Astrocyte of the hippocampus (primary cell): Measurements from ENCODE around the gene SURF1.
"Not testable (repeated sequence)": the region's sequence is repeated elsewhere in the genome, so short reads cannot be mapped to it uniquely, and the experiment has no call there.

Experiments used
- DNase-seq: peaks from one replicate; pipeline ENCODE4 v3.0.0; 2011; ENCODE audit warnings: low read depth, low spot score

Gene SURF1

GRCh38 chr9:133323211-133323610, 33.1 kb downstream of the SURF1 start:
- no peak for DNase-seq

GRCh38 chr9:133322701-133323100, 33.6 kb downstream of the SURF1 start:
- DNase-seq = no peak

- DNase-seq = no peak
These were observed 34.8 kb downstream of the SURF1 start for GRCh38 chr9:133321411-133321935.

- no peak for DNase-seq
These were observed 35.8 kb downstream of the SURF1 start for GRCh38 chr9:133320421-133320881.

- not testable (repeated sequence) for DNase-seq
These were observed 38.7 kb downstream of the SURF1 start for GRCh38 chr9:133317551-133317950.

GRCh38 chr9:133315997-133316396, 40.3 kb downstream of the SURF1 start:
- DNase-seq = no peak

GRCh38 chr9:133309608-133310007, 46.7 kb downstream of the SURF1 start:
- DNase-seq = no peak

GRCh38 chr9:133307301-133307700, 49.0 kb downstream of the SURF1 start:
- DNase-seq = no peak

- no peak for DNase-seq
These were observed 49.8 kb downstream of the SURF1 start for GRCh38 chr9:133306242-133307204.

- no peak for DNase-seq
These were observed 50.6 kb downstream of the SURF1 start for GRCh38 chr9:133305731-133306130.

- DNase-seq = no peak
These were observed 51.6 kb downstream of the SURF1 start for GRCh38 chr9:133304477-133305377.

- DNase-seq = no peak
These were observed 52.2 kb downstream of the SURF1 start for GRCh38 chr9:133304158-133304470.

GRCh38 chr9:133303266-133304157, 52.8 kb downstream of the SURF1 start:
- no peak for DNase-seq
